Vagina (tissue), 2 donors: ENCODE measurements around the gene MDGA2.

Experiments used
- CTCF ChIP-seq, 3 experiments: fragments of 450-650 bp in 2 of 3; fragments of 200-600 bp in 1 of 3; sonication (generic) in 1 of 3; IDR thresholded peaks; one replicate each; pipeline ENCODE4 v1.5.1; 2017 to 2019; ENCODE audit warnings: antibody characterized with exemption in 3 of 3, mild to moderate bottlenecking in 2 of 3, moderate library complexity in 2 of 3
- POLR2A ChIP-seq, 2 donors: fragments of 450-650 bp; IDR thresholded peaks; one replicate each; pipeline ENCODE4 v1.6.1; 2017; ENCODE audit warnings: antibody characterized with exemption in 2 of 2, mild to moderate bottlenecking in 2 of 2, moderate library complexity in 2 of 2
- POLR2AphosphoS5 ChIP-seq, 2 donors: sonication (generic); formaldehyde crosslinking; IDR thresholded peaks; one replicate each; pipeline ENCODE4 v1.9.0; 2017; ENCODE audit warnings: antibody characterized with exemption in 2 of 2, mild to moderate bottlenecking in 2 of 2, low read depth in 1 of 2; ENCODE audit not compliant: insufficient read depth in 1 of 2

GRCh38 chr14:46988312-46988711 lies 687.1 kb downstream of the MDGA2 start:
- TF ChIP-seq CTCF (IDR thresholded peaks at IDR 0.05) (no peak), POLR2A (IDR thresholded peaks at IDR 0.05) (no peak), POLR2AphosphoS5 (IDR thresholded peaks at IDR 0.05; ENCODE audit: insufficient read depth in 1 of 2, low read depth in 1 of 2) (no peak)
